Thoracic aorta (tissue), 2 donors: ENCODE data around the gene KBTBD4. TPM values are rescaled to one million over a fixed set of nuclear protein-coding genes. Genes with fewer than 3 reads are reported as not detected.

Experiments used
- ATAC-seq: fragments of 150-250 bp; one replicate; pipeline ENCODE4 v1.8.0; 2017; ENCODE audit warnings: low read depth; ENCODE audit not compliant: insufficient number of reproducible peaks, low FRiP score
- DNase-seq: peaks from one replicate; pipeline ENCODE4 v3.0.0-alpha.2; 2020; ENCODE audit warnings: low spot score
- H3K27ac ChIP-seq, 2 donors: fragments of 200-600 bp; sonication (generic); 1 replicate in 1 of 2; 2 replicates in 1 of 2; pipeline ENCODE4 v1.5.1; 2016; ENCODE audit warnings: mild to moderate bottlenecking in 2 of 2, moderate library complexity in 2 of 2
- H3K27me3 ChIP-seq: fragments of 200-600 bp; sonication (generic); replicated peaks from 2 replicates; pipeline ENCODE4 v1.6.0; 2016; ENCODE audit warnings: mild to moderate bottlenecking; ENCODE audit not compliant: insufficient read depth
- H3K36me3 ChIP-seq: fragments of 200-600 bp; sonication (generic); one replicate; pipeline ENCODE4 v1.5.1; 2016
- H3K4me1 ChIP-seq, 2 donors: fragments of 200-600 bp; sonication (generic); 1 replicate in 1 of 2; 2 replicates in 1 of 2; pipeline versions ENCODE4 v1.5.1 to v1.6.0; 2016; ENCODE audit warnings: low read depth in 2 of 2, mild to moderate bottlenecking in 1 of 2; ENCODE audit not compliant: control insufficient read depth in 1 of 2
- H3K4me3 ChIP-seq: fragments of 200-600 bp; sonication (generic); 2 replicates; pipeline ENCODE4 v1.5.1; 2016; ENCODE audit warnings: mild to moderate bottlenecking
- H3K9me3 ChIP-seq: fragments of 200-600 bp; sonication (generic); 2 replicates; pipeline ENCODE4 v1.5.1; 2016
- total RNA-seq, 2 donors: library from RNA; depleted of rRNA; stranded (reverse); fragments of >200 nt; gene quantifications; one replicate each; pipeline versions ENCODE4 v1.1.0 to v1.2.3, GENCODE V29; 2016
- TF ChIP-seq, protein P1 (sequence below): fragments of 200-600 bp; sonication (generic); IDR thresholded peaks from one replicate; pipeline ENCODE4 v1.5.1; 2019; ENCODE audit warnings: antibody characterized with exemption

The KBTBD4 gene
- total RNA-seq, 2 donors from 2014 or later, result 14.9 to 19.1 TPM

- H3K27me3 ChIP-seq, result no peaks in the 10 kb centered on the region
- H3K4me1 ChIP-seq, result peaks cover 62 to 85% of the 10 kb centered on the region in 2 donors
- no peak for DNase-seq
- H3K27ac ChIP-seq, result peak overlapping the region; percentile 73 to 75
- H3K9me3 ChIP-seq, result no peaks in the 10 kb centered on the region
- peak overlapping the region; percentile 51 for H3K4me3 ChIP-seq
- no peak for ATAC-seq
- TF ChIP-seq, protein P1, sequence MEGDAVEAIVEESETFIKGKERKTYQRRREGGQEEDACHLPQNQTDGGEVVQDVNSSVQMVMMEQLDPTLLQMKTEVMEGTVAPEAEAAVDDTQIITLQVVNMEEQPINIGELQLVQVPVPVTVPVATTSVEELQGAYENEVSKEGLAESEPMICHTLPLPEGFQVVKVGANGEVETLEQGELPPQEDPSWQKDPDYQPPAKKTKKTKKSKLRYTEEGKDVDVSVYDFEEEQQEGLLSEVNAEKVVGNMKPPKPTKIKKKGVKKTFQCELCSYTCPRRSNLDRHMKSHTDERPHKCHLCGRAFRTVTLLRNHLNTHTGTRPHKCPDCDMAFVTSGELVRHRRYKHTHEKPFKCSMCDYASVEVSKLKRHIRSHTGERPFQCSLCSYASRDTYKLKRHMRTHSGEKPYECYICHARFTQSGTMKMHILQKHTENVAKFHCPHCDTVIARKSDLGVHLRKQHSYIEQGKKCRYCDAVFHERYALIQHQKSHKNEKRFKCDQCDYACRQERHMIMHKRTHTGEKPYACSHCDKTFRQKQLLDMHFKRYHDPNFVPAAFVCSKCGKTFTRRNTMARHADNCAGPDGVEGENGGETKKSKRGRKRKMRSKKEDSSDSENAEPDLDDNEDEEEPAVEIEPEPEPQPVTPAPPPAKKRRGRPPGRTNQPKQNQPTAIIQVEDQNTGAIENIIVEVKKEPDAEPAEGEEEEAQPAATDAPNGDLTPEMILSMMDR, result no peak
- H3K36me3 ChIP-seq, result no peaks in the 10 kb centered on the region
Measured at GRCh38 chr11:47524291-47524874, 54.4 kb downstream of the KBTBD4 start.

DNA sequence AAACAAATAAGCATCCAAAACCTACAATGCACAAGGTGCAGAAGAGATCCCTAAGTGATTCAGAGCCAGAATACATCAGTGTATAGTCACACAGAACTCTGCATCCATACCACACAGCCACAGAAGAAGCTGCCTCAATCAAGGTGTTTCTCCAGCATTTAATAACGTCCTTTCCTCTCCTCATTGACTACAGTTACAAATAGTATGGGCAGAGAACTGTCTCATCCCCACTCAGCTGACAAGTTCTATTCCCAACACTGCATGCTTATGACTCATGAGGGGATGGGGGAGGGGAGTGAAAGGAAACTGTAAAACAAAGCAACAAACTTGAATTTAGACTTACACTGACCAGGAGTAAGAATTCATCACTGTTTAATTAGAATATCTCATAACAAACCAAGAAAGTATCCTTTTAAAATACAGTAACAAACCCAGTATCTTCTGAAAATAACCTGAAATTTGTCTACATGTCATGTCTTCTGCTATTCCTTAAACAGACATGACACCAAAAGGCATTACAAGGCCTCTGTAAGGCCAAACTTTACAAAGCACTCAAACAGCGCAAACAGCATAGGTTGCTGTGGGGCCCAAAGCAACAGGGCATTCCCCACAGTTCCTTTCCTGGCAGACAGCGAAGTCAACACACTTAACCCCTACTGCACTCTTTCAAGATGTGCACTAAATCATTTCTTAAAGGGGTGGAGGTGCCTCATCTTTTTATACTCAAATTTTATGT, 55.1 kb downstream of the KBTBD4 start:
- Histone ChIP-seq H3K9me3 (no peaks in the 10 kb centered on the region), H3K27ac (peak overlapping the region; percentile 73 to 75), H3K4me3 (peak overlapping the region; percentile 51), H3K36me3 (no peaks in the 10 kb centered on the region), H3K27me3 (no peaks in the 10 kb centered on the region), H3K4me1 (peaks cover 67 to 90% of the 10 kb centered on the region in 2 donors)
- ATAC-seq (peak; percentile 72), DNase-seq (peak; percentile 41)
- TF ChIP-seq, protein P1, result no peak

Other genes with a start within 250 kb of the KBTBD4 start
- not detected for gene MYBPC3, start 226.3 kb downstream of the KBTBD4 start, total RNA-seq
- gene SPI1, start 200.4 kb downstream of the KBTBD4 start, total RNA-seq, result 10 to 100 TPM; 35.0 to 44.4 TPM
- 100 to 1,000 TPM in 1 of 2 donors, 10 to 100 TPM in 1; 97.7 to 163 TPM for gene SLC39A13, start 170.4 kb downstream of the KBTBD4 start, total RNA-seq
- gene PSMC3, start 152.5 kb downstream of the KBTBD4 start, total RNA-seq, result 100 to 1,000 TPM; 122 to 160 TPM
- gene RAPSN, start 129.8 kb downstream of the KBTBD4 start, total RNA-seq, result under 1 TPM in 1 of 2 donors, not detected in 1; 0.41 TPM
- gene CELF1, start 25.8 kb downstream of the KBTBD4 start, total RNA-seq, result 100 to 1,000 TPM; 112 to 114 TPM
- gene PTPMT1, start 13.4 kb downstream of the KBTBD4 start, total RNA-seq, result 100 to 1,000 TPM in 1 of 2 donors, 10 to 100 TPM in 1; 69.9 to 112 TPM
- 10 to 100 TPM; 29.9 to 75.7 TPM for gene NDUFS3, start 104 bp upstream of the KBTBD4 start, total RNA-seq
- 1 to 10 TPM in 1 of 2 donors, under 1 TPM in 1; 0.27 to 3.4 TPM for gene FAM180B, start 7.7 kb upstream of the KBTBD4 start, total RNA-seq
- gene C1QTNF4, start 15.4 kb upstream of the KBTBD4 start, total RNA-seq, result 1 to 10 TPM; 2.0 to 2.8 TPM
- 10 to 100 TPM; 21.9 to 47.8 TPM for gene MTCH2, start 63.6 kb upstream of the KBTBD4 start, total RNA-seq
- under 1 TPM in 1 of 2 donors, not detected in 1; 0.95 TPM for gene AGBL2, start 136.4 kb upstream of the KBTBD4 start, total RNA-seq
- 100 to 1,000 TPM; 188 to 238 TPM for gene FNBP4, start 188.4 kb upstream of the KBTBD4 start, total RNA-seq